ENCODE measurements around the gene MRM3. TPM values are rescaled to one million over a fixed set of nuclear protein-coding genes. Genes with fewer than 3 reads are reported as not detected.
A peak's percentile ranks its signal among the peaks of the same experiment; 100 is the strongest.
"Not testable (repeated sequence)": the region's sequence is repeated elsewhere in the genome, so short reads cannot be mapped to it uniquely, and the experiment has no call there.

MRM3 gene
- total RNA-seq, 1 experiment from 2014 or later = 17.5 TPM

DNA sequence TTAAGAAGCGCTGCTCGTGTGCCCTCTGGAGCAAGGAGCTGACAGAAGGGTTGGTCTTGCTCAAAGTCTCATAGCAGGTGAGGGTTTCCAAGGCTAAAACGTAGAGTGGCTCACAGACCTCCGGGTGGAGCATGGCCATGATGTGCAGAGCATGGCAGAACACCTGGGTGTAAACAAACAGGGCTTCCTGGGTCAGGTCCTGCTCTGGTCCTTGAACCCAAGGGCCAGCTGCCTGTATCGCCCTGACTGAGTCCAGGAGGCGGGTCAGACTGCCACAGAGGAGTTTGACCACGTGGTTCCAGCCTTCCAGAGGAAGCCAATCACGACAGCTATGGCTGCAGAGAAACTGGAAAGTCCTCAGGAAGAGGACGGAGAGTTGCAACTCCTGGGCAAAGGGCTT lies 37.2 kb upstream of the MRM3 start:
- no peaks in the 10 kb centered on the region for H3K9me2 ChIP-seq (replicated peaks; ENCODE audit: insufficient read depth, low read length)
- no peak overlapping the region for H3K4me3 ChIP-seq (ENCODE audit: low read length)
- H2AFZ ChIP-seq (ENCODE audit: low read length) = no peak overlapping the region
- peaks cover 77% of the 10 kb centered on the region for H3K79me2 ChIP-seq (ENCODE audit: low read length)
- H3K9me3 ChIP-seq (ENCODE audit: low read length) = peaks cover 6% of the 10 kb centered on the region
- H3K4me2 ChIP-seq (ENCODE audit: low read depth, low read length, poor library complexity, severe bottlenecking) = no peak overlapping the region
- peaks cover 85% of the 10 kb centered on the region for H3K36me3 ChIP-seq (ENCODE audit: insufficient read depth, low read length)
- peaks cover 15% of the 10 kb centered on the region for H3K4me1 ChIP-seq (ENCODE audit: low read length)
- H3K27me3 ChIP-seq (ENCODE audit: low read length) = no peaks in the 10 kb centered on the region
- H3K27ac ChIP-seq (ENCODE audit: low read length) = no peak overlapping the region
- DNase-seq = no peak
- peaks cover 26% of the 10 kb centered on the region; the same call in 1 of the 2 replicates for H4K20me1 ChIP-seq (ENCODE audit: insufficient read depth, low read depth, low read length)
- H3K9ac ChIP-seq (ENCODE audit: low read length) = no peak overlapping the region

DNA sequence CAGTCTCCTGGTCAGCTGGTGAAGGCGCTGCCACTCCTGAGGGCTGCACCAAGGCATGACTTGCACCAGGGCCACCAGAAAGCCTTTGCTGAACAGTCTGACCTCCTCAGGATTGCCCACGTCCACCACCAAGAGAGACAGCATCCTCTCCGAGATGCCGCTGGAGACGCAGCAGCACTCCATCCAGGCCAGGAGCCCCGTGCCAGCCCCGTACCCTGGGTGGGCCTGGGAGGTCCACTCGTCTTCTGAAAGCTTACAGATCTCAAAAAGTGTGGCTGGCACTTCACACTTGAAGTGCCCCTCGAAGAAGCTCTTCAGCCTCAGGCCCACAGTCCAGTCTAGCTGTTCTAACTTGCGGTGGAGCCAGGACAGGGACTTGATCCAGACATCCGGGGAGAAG lies 36.7 kb upstream of the MRM3 start:
- Histone ChIP-seq H3K36me3 (ENCODE audit: insufficient read depth, low read length) (peaks cover 86% of the 10 kb centered on the region), H4K20me1 (ENCODE audit: insufficient read depth, low read depth, low read length) (peaks cover 25% of the 10 kb centered on the region; the same call in 1 of the 2 replicates)
- DNase-seq = no peak

DNA sequence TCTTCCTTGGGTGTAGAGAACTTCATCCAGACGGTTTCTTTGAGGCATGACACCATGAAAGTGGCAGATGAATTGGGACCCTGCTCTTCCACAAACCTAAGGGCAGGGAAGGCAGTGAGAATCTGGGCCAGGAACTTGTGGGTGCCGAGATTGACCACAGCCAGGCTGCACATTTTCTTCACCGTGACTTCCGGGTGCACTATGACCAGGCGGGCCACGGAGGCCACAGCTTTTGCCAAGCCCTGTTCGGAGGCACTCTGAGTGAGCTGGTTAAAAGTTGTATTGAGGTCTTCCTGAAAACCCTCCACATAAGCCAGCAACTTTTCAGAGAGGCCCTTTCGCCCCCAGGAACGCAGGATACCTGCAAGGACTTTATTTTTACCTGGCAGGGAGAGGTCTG lies 36.0 kb upstream of the MRM3 start:
- Histone ChIP-seq H3K36me3 (ENCODE audit: insufficient read depth, low read length) (peaks cover 85% of the 10 kb centered on the region), H4K20me1 (ENCODE audit: insufficient read depth, low read depth, low read length) (peaks cover 18% of the 10 kb centered on the region; the same call in 1 of the 2 replicates), H3K79me2 (ENCODE audit: low read length) (peaks cover 84% of the 10 kb centered on the region), H3K27ac (ENCODE audit: low read length) (no peak overlapping the region), H3K4me3 (ENCODE audit: low read length) (no peak overlapping the region), H3K9me2 (replicated peaks; ENCODE audit: insufficient read depth, low read length) (no peaks in the 10 kb centered on the region), H3K9ac (ENCODE audit: low read length) (no peak overlapping the region), H3K27me3 (ENCODE audit: low read length) (no peaks in the 10 kb centered on the region), H3K9me3 (ENCODE audit: low read length) (peaks cover 15% of the 10 kb centered on the region), H3K4me2 (ENCODE audit: low read depth, low read length, poor library complexity, severe bottlenecking) (no peak overlapping the region), H3K4me1 (ENCODE audit: low read length) (peaks cover 11% of the 10 kb centered on the region), H2AFZ (ENCODE audit: low read length) (no peak overlapping the region)
- no peak for DNase-seq

More for the DNA sequence above, 36.7 kb upstream of the MRM3 start:
- no peaks in the 10 kb centered on the region for H3K9me2 ChIP-seq (replicated peaks; ENCODE audit: insufficient read depth, low read length)
- peaks cover 11% of the 10 kb centered on the region for H3K9me3 ChIP-seq (ENCODE audit: low read length)
- peaks cover 81% of the 10 kb centered on the region for H3K79me2 ChIP-seq (ENCODE audit: low read length)
- no peak overlapping the region for H2AFZ ChIP-seq (ENCODE audit: low read length)
- H3K4me2 ChIP-seq (ENCODE audit: low read depth, low read length, poor library complexity, severe bottlenecking) = no peak overlapping the region
- no peaks in the 10 kb centered on the region for H3K27me3 ChIP-seq (ENCODE audit: low read length)
- H3K27ac ChIP-seq (ENCODE audit: low read length) = no peak overlapping the region
- no peak overlapping the region for H3K4me3 ChIP-seq (ENCODE audit: low read length)
- H3K4me1 ChIP-seq (ENCODE audit: low read length) = peaks cover 11% of the 10 kb centered on the region
- no peak overlapping the region for H3K9ac ChIP-seq (ENCODE audit: low read length)

DNA sequence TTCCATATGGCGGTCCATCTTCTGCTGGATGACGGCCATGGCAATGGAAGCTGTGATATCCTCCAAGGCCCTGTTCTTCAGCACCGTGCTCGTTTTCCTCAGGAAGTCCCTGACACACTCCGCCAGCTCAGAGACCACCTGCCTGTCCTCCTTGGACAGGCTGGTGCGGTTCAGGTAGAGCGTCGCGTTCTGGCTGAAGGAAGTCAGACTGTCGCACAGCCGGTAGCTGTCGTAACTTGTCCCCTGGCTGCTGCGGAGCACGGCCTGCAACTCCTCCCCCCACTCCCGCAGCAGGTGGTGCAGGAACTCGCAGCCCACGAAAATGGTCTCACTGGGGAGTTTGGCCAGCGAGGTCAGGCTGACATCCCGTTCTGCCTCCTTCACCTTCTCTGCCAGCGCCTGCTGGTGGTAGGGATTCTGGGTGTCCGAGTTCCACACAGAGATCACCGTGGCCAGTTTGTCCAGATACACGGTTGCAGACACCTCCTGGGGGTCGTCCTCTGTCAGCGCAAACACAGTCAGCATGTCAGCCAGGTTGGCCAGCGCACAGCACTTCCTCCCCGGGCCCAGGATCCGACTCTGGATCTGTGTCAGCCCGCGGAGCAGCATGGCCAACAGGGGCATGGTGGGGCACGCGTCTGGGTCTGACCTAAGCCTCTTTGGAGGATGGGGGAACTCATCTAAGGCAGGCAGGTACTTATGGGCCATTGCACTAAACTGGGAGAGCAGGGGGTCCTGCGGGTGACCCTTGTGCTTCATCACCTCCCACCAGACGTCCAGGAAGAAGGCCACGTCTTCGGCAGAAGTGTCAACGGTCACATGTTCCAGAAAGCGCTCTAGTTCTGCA lies 35.1 kb upstream of the MRM3 start:
- H2AFZ ChIP-seq (ENCODE audit: low read length) = no peak overlapping the region
- DNase-seq = no peak
- peaks cover 15% of the 10 kb centered on the region for H3K9me3 ChIP-seq (ENCODE audit: low read length)
- H3K79me2 ChIP-seq (ENCODE audit: low read length) = peaks cover 91% of the 10 kb centered on the region
- H4K20me1 ChIP-seq (ENCODE audit: insufficient read depth, low read depth, low read length) = peaks cover 14% of the 10 kb centered on the region; the same call in 1 of the 2 replicates
- no peak overlapping the region for H3K9ac ChIP-seq (ENCODE audit: low read length)
- no peak overlapping the region for H3K4me2 ChIP-seq (ENCODE audit: low read depth, low read length, poor library complexity, severe bottlenecking)
- H3K4me1 ChIP-seq (ENCODE audit: low read length) = peaks cover 12% of the 10 kb centered on the region
- H3K27ac ChIP-seq (ENCODE audit: low read length) = no peak overlapping the region
- H3K36me3 ChIP-seq (ENCODE audit: insufficient read depth, low read length) = peaks cover 77% of the 10 kb centered on the region
- no peak overlapping the region for H3K4me3 ChIP-seq (ENCODE audit: low read length)
- H3K9me2 ChIP-seq (replicated peaks; ENCODE audit: insufficient read depth, low read length) = no peaks in the 10 kb centered on the region
- no peaks in the 10 kb centered on the region for H3K27me3 ChIP-seq (ENCODE audit: low read length)

DNA sequence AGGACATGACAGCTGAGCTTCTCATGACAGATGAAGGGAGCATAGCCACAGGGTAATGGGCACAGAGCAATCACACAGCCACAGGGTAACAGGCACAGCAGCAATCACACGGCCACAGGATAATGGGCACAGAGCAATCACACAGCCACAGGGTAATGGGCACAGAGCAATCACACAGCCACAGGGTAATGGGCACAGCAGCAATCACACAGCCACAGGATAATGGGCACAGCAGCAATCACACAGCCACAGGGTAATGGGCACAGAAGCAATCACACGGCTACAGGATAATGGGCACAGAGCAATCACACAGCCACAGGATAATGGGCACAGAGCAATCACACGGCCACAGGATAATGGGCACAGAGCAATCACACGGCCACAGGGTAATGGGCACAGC lies 33.5 kb upstream of the MRM3 start:
- peaks cover 79% of the 10 kb centered on the region for H3K79me2 ChIP-seq (ENCODE audit: low read length)

DNA sequence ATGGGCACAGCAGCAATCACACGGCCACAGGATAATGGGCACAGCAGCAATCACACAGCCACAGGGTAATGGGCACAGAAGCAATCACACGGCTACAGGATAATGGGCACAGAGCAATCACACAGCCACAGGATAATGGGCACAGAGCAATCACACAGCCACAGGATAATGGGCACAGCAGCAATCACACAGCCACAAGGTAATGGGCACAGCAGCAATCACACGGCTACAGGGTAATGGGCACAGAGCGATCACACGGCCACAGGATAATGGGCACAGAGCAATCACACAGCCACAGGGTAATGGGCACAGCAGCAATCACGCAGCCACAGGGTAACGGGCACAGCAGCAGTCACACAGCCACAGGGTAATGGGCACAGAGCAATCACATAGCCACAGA lies 32.8 kb upstream of the MRM3 start:
- H3K4me3 ChIP-seq (ENCODE audit: low read length); H3K9me2 ChIP-seq (replicated peaks; ENCODE audit: insufficient read depth, low read length); H3K4me2 ChIP-seq (ENCODE audit: low read depth, low read length, poor library complexity, severe bottlenecking); H2AFZ ChIP-seq (ENCODE audit: low read length); H4K20me1 ChIP-seq (ENCODE audit: insufficient read depth, low read depth, low read length); DNase-seq; H3K27ac ChIP-seq (ENCODE audit: low read length); H3K9ac ChIP-seq (ENCODE audit: low read length); H3K27me3 ChIP-seq (ENCODE audit: low read length): not testable (repeated sequence)
- H3K36me3 ChIP-seq (ENCODE audit: insufficient read depth, low read length) = peaks cover 57% of the 10 kb centered on the region
- peaks cover 15% of the 10 kb centered on the region for H3K9me3 ChIP-seq (ENCODE audit: low read length)
- peaks cover 18% of the 10 kb centered on the region for H3K4me1 ChIP-seq (ENCODE audit: low read length)
- peaks cover 71% of the 10 kb centered on the region for H3K79me2 ChIP-seq (ENCODE audit: low read length)

More for the DNA sequence above, 33.5 kb upstream of the MRM3 start:
- H4K20me1 ChIP-seq (ENCODE audit: insufficient read depth, low read depth, low read length); H3K4me3 ChIP-seq (ENCODE audit: low read length); H3K4me2 ChIP-seq (ENCODE audit: low read depth, low read length, poor library complexity, severe bottlenecking); DNase-seq; H3K9me2 ChIP-seq (replicated peaks; ENCODE audit: insufficient read depth, low read length); H3K9ac ChIP-seq (ENCODE audit: low read length); H3K27ac ChIP-seq (ENCODE audit: low read length); H2AFZ ChIP-seq (ENCODE audit: low read length); H3K27me3 ChIP-seq (ENCODE audit: low read length): not testable (repeated sequence)
- H3K36me3 ChIP-seq (ENCODE audit: insufficient read depth, low read length) = peaks cover 64% of the 10 kb centered on the region
- H3K4me1 ChIP-seq (ENCODE audit: low read length) = peaks cover 18% of the 10 kb centered on the region
- peaks cover 15% of the 10 kb centered on the region for H3K9me3 ChIP-seq (ENCODE audit: low read length)

DNA sequence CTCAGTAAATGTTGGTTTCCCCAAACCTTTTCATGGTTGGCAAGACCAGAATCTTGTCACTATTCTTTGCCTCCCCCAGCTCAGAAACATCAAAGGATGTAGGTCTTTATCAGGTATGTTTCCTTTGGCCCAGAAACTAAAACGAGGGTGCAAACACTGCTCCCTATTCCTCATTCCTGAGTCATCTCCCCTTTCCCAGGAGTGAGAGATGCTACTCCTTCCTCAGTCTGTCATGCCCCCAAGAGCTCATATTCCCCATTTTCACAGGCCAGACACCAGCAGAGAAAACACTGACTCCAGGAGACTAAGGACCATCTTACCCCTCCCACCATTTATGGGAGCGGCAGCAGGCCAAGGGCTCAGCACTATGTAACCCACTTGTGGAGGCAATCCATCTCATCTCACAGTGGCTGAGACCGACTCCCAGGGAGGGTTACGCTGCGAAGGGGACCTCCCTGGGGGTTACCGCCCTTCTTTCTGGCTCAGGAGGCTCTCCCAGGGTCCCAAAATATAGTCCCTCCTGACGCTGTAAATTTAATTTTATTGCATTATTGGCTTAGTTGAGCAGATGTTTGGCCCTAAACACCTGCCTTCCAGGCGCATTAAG lies 31.6 kb upstream of the MRM3 start:
- H3K27ac ChIP-seq (ENCODE audit: low read length) = no peak overlapping the region
- peaks cover 15% of the 10 kb centered on the region for H3K9me3 ChIP-seq (ENCODE audit: low read length)
- H3K27me3 ChIP-seq (ENCODE audit: low read length) = no peaks in the 10 kb centered on the region
- peaks cover 18% of the 10 kb centered on the region for H3K4me1 ChIP-seq (ENCODE audit: low read length)
- 0 out of 2 replicates have a peak, but pooled peaks cover 9% of the 10 kb centered on the region for H4K20me1 ChIP-seq (ENCODE audit: insufficient read depth, low read depth, low read length)
- peaks cover 59% of the 10 kb centered on the region for H3K79me2 ChIP-seq (ENCODE audit: low read length)
- H3K4me3 ChIP-seq (ENCODE audit: low read length) = peak overlapping the region; percentile 89
- H2AFZ ChIP-seq (ENCODE audit: low read length) = no peak overlapping the region
- peak overlapping the region; percentile 95 for H3K4me2 ChIP-seq (ENCODE audit: low read depth, low read length, poor library complexity, severe bottlenecking)
- DNase-seq = no peak
- peaks cover 46% of the 10 kb centered on the region for H3K36me3 ChIP-seq (ENCODE audit: insufficient read depth, low read length)
- H3K9ac ChIP-seq (ENCODE audit: low read length) = peak overlapping the region; percentile 97
- no peaks in the 10 kb centered on the region for H3K9me2 ChIP-seq (replicated peaks; ENCODE audit: insufficient read depth, low read length)

DNA sequence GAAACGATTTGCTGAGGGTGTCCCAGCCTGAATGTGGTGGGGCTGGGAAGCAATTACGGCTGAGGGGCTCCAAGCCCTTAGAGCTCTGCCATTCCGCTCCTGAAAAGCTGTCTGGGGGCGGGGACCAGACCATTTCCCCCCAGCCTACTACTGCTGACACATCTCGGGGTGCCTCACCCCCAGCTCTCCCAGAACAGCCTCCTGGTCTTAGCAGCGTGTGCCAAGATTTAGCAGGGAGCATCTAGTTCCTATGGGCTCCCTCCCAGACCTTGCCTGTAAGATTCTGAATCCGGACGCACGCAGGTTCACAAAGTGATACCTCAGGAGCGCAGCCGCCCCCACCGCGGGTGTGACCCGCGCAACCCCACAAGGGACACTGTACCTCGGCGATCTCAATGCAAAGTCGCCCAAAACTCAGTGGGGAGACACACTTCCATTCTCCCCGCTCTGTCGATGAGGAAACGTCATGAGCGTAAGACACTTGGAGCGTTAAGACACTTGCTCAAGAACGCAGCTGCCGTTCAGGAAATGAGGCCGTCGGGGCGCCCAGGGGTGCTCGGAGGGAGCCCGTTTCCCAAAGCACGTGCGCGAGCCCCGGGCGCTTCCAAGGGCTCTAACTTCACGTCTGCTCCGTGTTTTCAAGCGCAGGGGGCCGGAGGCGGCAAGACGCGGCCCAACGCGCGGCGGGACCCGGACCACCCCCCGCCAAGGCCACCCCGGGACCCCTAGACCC lies 30.7 kb upstream of the MRM3 start:
- Histone ChIP-seq H3K36me3 (ENCODE audit: insufficient read depth, low read length) (peaks cover 37% of the 10 kb centered on the region), H3K27me3 (ENCODE audit: low read length) (no peaks in the 10 kb centered on the region), H3K9me2 (replicated peaks; ENCODE audit: insufficient read depth, low read length) (no peaks in the 10 kb centered on the region), H3K4me2 (ENCODE audit: low read depth, low read length, poor library complexity, severe bottlenecking) (peak overlapping the region; percentile 95), H3K9ac (ENCODE audit: low read length) (peak overlapping the region; percentile 97), H3K4me3 (ENCODE audit: low read length) (peak overlapping the region; percentile 89), H3K4me1 (ENCODE audit: low read length) (peaks cover 18% of the 10 kb centered on the region), H4K20me1 (ENCODE audit: insufficient read depth, low read depth, low read length) (0 out of 2 replicates have a peak, but pooled peaks cover 2% of the 10 kb centered on the region), H3K79me2 (ENCODE audit: low read length) (peaks cover 50% of the 10 kb centered on the region), H2AFZ (ENCODE audit: low read length) (no peak overlapping the region; the same call in 1 of the 2 replicates), H3K9me3 (ENCODE audit: low read length) (peaks cover 15% of the 10 kb centered on the region), H3K27ac (ENCODE audit: low read length) (peak overlapping the region; percentile 68)
- peak; percentile 86 for DNase-seq
